HG02759 (cell line): Measurements from ENCODE around the gene SH3BP5.

Source experiments
- ATAC-seq: cut with Tn5 transposase; IDR thresholded peaks from one replicate; pipeline ENCODE4 v1.9.1; 2021; ENCODE audit warnings: mild to moderate bottlenecking, moderate library complexity; ENCODE audit not compliant: unreplicated experiment

SH3BP5 gene

GRCh38 chr3:15347063-15347736 lies 14.8 kb upstream of the SH3BP5 start:
- ATAC-seq = no peak

GRCh38 chr3:15346516-15346915 lies 14.1 kb upstream of the SH3BP5 start:
- ATAC-seq = no peak

GRCh38 chr3:15345608-15346137 lies 13.3 kb upstream of the SH3BP5 start:
- ATAC-seq = peak; percentile 93

GRCh38 chr3:15345066-15345607 lies 12.8 kb upstream of the SH3BP5 start:
- peak; percentile 52 for ATAC-seq

- ATAC-seq = no peak
These were observed 10.6 kb upstream of the SH3BP5 start for GRCh38 chr3:15342945-15343344.

GRCh38 chr3:15342246-15342645 lies 9.9 kb upstream of the SH3BP5 start:
- ATAC-seq = no peak

GRCh38 chr3:15341030-15341726 lies 8.8 kb upstream of the SH3BP5 start:
- ATAC-seq = no peak

- ATAC-seq = no peak
These were observed 7.4 kb upstream of the SH3BP5 start for GRCh38 chr3:15339786-15340215.

GRCh38 chr3:15339001-15339400 lies 6.6 kb upstream of the SH3BP5 start:
- ATAC-seq = no peak

GRCh38 chr3:15337963-15338362 lies 5.6 kb upstream of the SH3BP5 start:
- no peak for ATAC-seq

- no peak for ATAC-seq
These were observed 3.7 kb upstream of the SH3BP5 start for GRCh38 chr3:15336057-15336456.

- ATAC-seq = no peak
These were observed 1.5 kb upstream of the SH3BP5 start for GRCh38 chr3:15333956-15334263.

- ATAC-seq = no peak
These were observed 941 bp upstream of the SH3BP5 start for GRCh38 chr3:15333099-15333955.

- peak; percentile 32 for ATAC-seq
These were observed 581 bp downstream of the SH3BP5 start for GRCh38 chr3:15331606-15332404.

- no peak for ATAC-seq
These were observed 1.2 kb downstream of the SH3BP5 start for GRCh38 chr3:15331072-15331605.

- ATAC-seq = no peak
These were observed 2.3 kb downstream of the SH3BP5 start for GRCh38 chr3:15330031-15330596.

GRCh38 chr3:15329046-15330005 lies 3.1 kb downstream of the SH3BP5 start:
- ATAC-seq = no peak

GRCh38 chr3:15327941-15328340 lies 4.4 kb downstream of the SH3BP5 start:
- ATAC-seq = peak; percentile 30

GRCh38 chr3:15326673-15327072 lies 5.7 kb downstream of the SH3BP5 start:
- ATAC-seq = no peak
